ELR (cell line): ENCODE data around the gene LOX.

Source experiments
- DNase-seq: peaks from one replicate; pipeline ENCODE4 v3.0.0-alpha.2; 2015; ENCODE audit warnings: low read depth

LOX gene

GRCh38 chr5:122053181-122054109 lies 24.6 kb downstream of the LOX start:
- no peak for DNase-seq

GRCh38 chr5:122051569-122051968 lies 26.5 kb downstream of the LOX start:
- DNase-seq, result no peak

GRCh38 chr5:122050959-122051358 lies 27.1 kb downstream of the LOX start:
- no peak for DNase-seq

GRCh38 chr5:122040636-122041302 lies 37.3 kb downstream of the LOX start:
- DNase-seq, result peak; percentile 6

- DNase-seq, result no peak
These were observed 41.7 kb downstream of the LOX start for GRCh38 chr5:122036326-122036725.

- no peak for DNase-seq
These were observed 42.1 kb downstream of the LOX start for GRCh38 chr5:122035913-122036312.

- DNase-seq, result no peak
These were observed 46.2 kb downstream of the LOX start for GRCh38 chr5:122031836-122032235.

GRCh38 chr5:122030251-122030650 lies 47.8 kb downstream of the LOX start:
- no peak for DNase-seq

GRCh38 chr5:122029818-122030217 lies 48.2 kb downstream of the LOX start:
- DNase-seq, result no peak

- no peak for DNase-seq
These were observed 55.1 kb downstream of the LOX start for GRCh38 chr5:122022966-122023365.

- peak; percentile 30 for DNase-seq
These were observed 58.0 kb downstream of the LOX start for GRCh38 chr5:122019919-122020590.

- no peak for DNase-seq
These were observed 62.6 kb downstream of the LOX start for GRCh38 chr5:122015471-122015870.

- DNase-seq, result no peak
These were observed 63.7 kb downstream of the LOX start for GRCh38 chr5:122014236-122014935.
